ENCODE results near the gene GIMD1.
A peak's percentile ranks its signal among the peaks of the same experiment; 100 is the strongest.
"Not testable (repeated sequence)": the region's sequence is repeated elsewhere in the genome, so short reads cannot be mapped to it uniquely, and the experiment has no call there.

Gene GIMD1

GRCh38 chr4:106347167-106347566 is 21.4 kb downstream of the GIMD1 start:
- no peak for DNase-seq (ENCODE audit: low read depth)

GRCh38 chr4:106344647-106344970 is 24.0 kb downstream of the GIMD1 start:
- DNase-seq (ENCODE audit: low read depth), result no peak

GRCh38 chr4:106343865-106344646 is 24.5 kb downstream of the GIMD1 start:
- no peak for DNase-seq (ENCODE audit: low read depth)

GRCh38 chr4:106340774-106341173 is 27.8 kb downstream of the GIMD1 start:
- no peak for DNase-seq (ENCODE audit: low read depth)

- DNase-seq (ENCODE audit: low read depth), result no peak
Observed at GRCh38 chr4:106339431-106339830, 29.1 kb downstream of the GIMD1 start.

- DNase-seq (ENCODE audit: low read depth), result no peak
Observed at GRCh38 chr4:106338671-106339070, 29.9 kb downstream of the GIMD1 start.

- no peak for DNase-seq (ENCODE audit: low read depth)
Observed at GRCh38 chr4:106337916-106338315, 30.7 kb downstream of the GIMD1 start.

GRCh38 chr4:106336618-106337017 is 32.0 kb downstream of the GIMD1 start:
- DNase-seq (ENCODE audit: low read depth), result no peak

GRCh38 chr4:106334741-106335470 is 33.7 kb downstream of the GIMD1 start:
- DNase-seq (ENCODE audit: low read depth), result no peak

- DNase-seq (ENCODE audit: low read depth), result no peak
Observed at GRCh38 chr4:106333186-106333585, 35.4 kb downstream of the GIMD1 start.

- DNase-seq (ENCODE audit: low read depth), result no peak
Observed at GRCh38 chr4:106329041-106329618, 39.4 kb downstream of the GIMD1 start.

GRCh38 chr4:106325800-106326199 is 42.8 kb downstream of the GIMD1 start:
- DNase-seq (ENCODE audit: low read depth), result no peak

GRCh38 chr4:106323119-106323518 is 45.5 kb downstream of the GIMD1 start:
- no peak for DNase-seq (ENCODE audit: low read depth)

- not testable (repeated sequence) for DNase-seq (ENCODE audit: low read depth)
Observed at GRCh38 chr4:106321814-106322213, 46.8 kb downstream of the GIMD1 start.

GRCh38 chr4:106321168-106321567 is 47.4 kb downstream of the GIMD1 start:
- DNase-seq (ENCODE audit: low read depth), result not testable (repeated sequence)

GRCh38 chr4:106320235-106320634 is 48.3 kb downstream of the GIMD1 start:
- DNase-seq (ENCODE audit: low read depth), result no peak

GRCh38 chr4:106318511-106318910 is 50.1 kb downstream of the GIMD1 start:
- no peak for DNase-seq (ENCODE audit: low read depth)

GRCh38 chr4:106317815-106318214 is 50.8 kb downstream of the GIMD1 start:
- DNase-seq (ENCODE audit: low read depth), result no peak

- no peak for DNase-seq (ENCODE audit: low read depth)
Observed at GRCh38 chr4:106316773-106317409, 51.7 kb downstream of the GIMD1 start.

- peak; percentile 77 for DNase-seq (ENCODE audit: low read depth)
Observed at GRCh38 chr4:106315968-106316772, 52.4 kb downstream of the GIMD1 start, which contains the start of the genes AIMP1 and TBCK. AIMP1 (plus strand) TSS chr4:106316550; CDS start chr4:106325010, 8,460 bp downstream. TBCK (minus strand) TSS chr4:106316209; CDS start chr4:106308960, 7,249 bp downstream.

GRCh38 chr4:106315476-106315967 is 53.1 kb downstream of the GIMD1 start:
- peak; percentile 21 for DNase-seq (ENCODE audit: low read depth)
